ENCODE results near the gene GNB1L. TPM values are rescaled to one million over a fixed set of nuclear protein-coding genes. Genes with fewer than 3 reads are reported as not detected.
"Not testable (repeated sequence)": the region's sequence is repeated elsewhere in the genome, so short reads cannot be mapped to it uniquely, and the experiment has no call there.

The GNB1L gene
- total RNA-seq, 1 experiment from 2014 or later: 12.2 TPM

- CTCF ChIA-PET: interaction anchor here (0.6 kb wide), 1 partner anchor 8 kb away, joined by 4 read pairs; no protein-coding TSS in a partner anchor
- no TSS peak for BruUV-seq (replicated peaks)
- POLR2A ChIA-PET: no interaction called here
- TF ChIP-seq CTCF (IDR thresholded peaks at IDR 0.05) (no peak), SIN3A (IDR thresholded peaks at IDR 0.05; ENCODE audit: borderline replicate concordance, insufficient read depth, low read depth, low read length) (no peak), REST (IDR thresholded peaks at IDR 0.05; ENCODE audit: insufficient read depth in 1 of 2, low read depth in 2 of 2, low read length in 1 of 2) (no peak), TCF7L2 (IDR thresholded peaks at IDR 0.05; ENCODE audit: low read depth, low read length) (no peak), POLR2AphosphoS5 (IDR thresholded peaks at IDR 0.05; ENCODE audit: low read depth, low read length) (no peak)
- in situ Hi-C loops (cut with HindIII; ENCODE audit: low pct_unique_long_range_greater_than_20kb, low sequenced_read_pairs): no loop called here
- H3K36me3 ChIP-seq (ENCODE audit: control insufficient read depth, insufficient read depth, low read length): no peaks in the 10 kb centered on the region
- ATAC-seq (no peak), DNase-seq (ENCODE audit: low read depth, low spot score) (no peak)
- H3K4me3 ChIP-seq (ENCODE audit: low read depth in 2 of 2, low read length in 2 of 2): no peak overlapping the region
- H3K4me1 ChIP-seq (ENCODE audit: control insufficient read depth, insufficient read depth, low read length): no peaks in the 10 kb centered on the region
- no peaks in the 10 kb centered on the region for H3K9me3 ChIP-seq (ENCODE audit: control insufficient read depth, insufficient read depth, low read depth, low read length)
- H3K27ac ChIP-seq (ENCODE audit: low read length): no peak overlapping the region
- intact Hi-C loops (cut with micrococcal nuclease; ENCODE audit: unreplicated experiment): no loop called here
- no peaks in the 10 kb centered on the region for H3K27me3 ChIP-seq (ENCODE audit: control insufficient read depth, insufficient read depth, low read length)
These were observed 22.1 kb downstream of the GNB1L start for GRCh38 chr22:19832476-19833108.

GRCh38 chr22:19831979-19832378, 22.7 kb downstream of the GNB1L start:
- H3K27me3 ChIP-seq (ENCODE audit: control insufficient read depth, insufficient read depth, low read length); BruUV-seq (replicated peaks); POLR2A ChIA-PET; ATAC-seq; H3K27ac ChIP-seq (ENCODE audit: low read length); H3K4me1 ChIP-seq (ENCODE audit: control insufficient read depth, insufficient read depth, low read length); H3K9me3 ChIP-seq (ENCODE audit: control insufficient read depth, insufficient read depth, low read depth, low read length); CTCF ChIA-PET; H3K36me3 ChIP-seq (ENCODE audit: control insufficient read depth, insufficient read depth, low read length); H3K4me3 ChIP-seq (ENCODE audit: low read depth in 2 of 2, low read length in 2 of 2); intact Hi-C loops (cut with micrococcal nuclease; ENCODE audit: unreplicated experiment); in situ Hi-C loops (cut with HindIII; ENCODE audit: low pct_unique_long_range_greater_than_20kb, low sequenced_read_pairs); DNase-seq (ENCODE audit: low read depth, low spot score): not testable (repeated sequence)

GRCh38 chr22:19831016-19831415, 23.7 kb downstream of the GNB1L start:
- Histone ChIP-seq H3K9me3 (ENCODE audit: control insufficient read depth, insufficient read depth, low read depth, low read length) (no peaks in the 10 kb centered on the region), H3K4me1 (ENCODE audit: control insufficient read depth, insufficient read depth, low read length) (no peaks in the 10 kb centered on the region; the same call in 1 of the 2 replicates), H3K27ac (ENCODE audit: low read length) (no peak overlapping the region), H3K27me3 (ENCODE audit: control insufficient read depth, insufficient read depth, low read length) (no peaks in the 10 kb centered on the region), H3K4me3 (ENCODE audit: low read depth in 2 of 2, low read length in 2 of 2) (no peak overlapping the region), H3K36me3 (ENCODE audit: control insufficient read depth, insufficient read depth, low read length) (no peaks in the 10 kb centered on the region)
- BruUV-seq (replicated peaks): no TSS peak
- intact Hi-C loops (cut with micrococcal nuclease; ENCODE audit: unreplicated experiment) (no loop called here), in situ Hi-C loops (cut with HindIII; ENCODE audit: low pct_unique_long_range_greater_than_20kb, low sequenced_read_pairs) (no loop called here)
- POLR2A ChIA-PET: no interaction called here
- no peak for DNase-seq (ENCODE audit: low read depth, low spot score)
- TF ChIP-seq REST (IDR thresholded peaks at IDR 0.05; ENCODE audit: insufficient read depth in 1 of 2, low read depth in 2 of 2, low read length in 1 of 2) (no peak), SIN3A (IDR thresholded peaks at IDR 0.05; ENCODE audit: borderline replicate concordance, insufficient read depth, low read depth, low read length) (no peak), POLR2AphosphoS5 (IDR thresholded peaks at IDR 0.05; ENCODE audit: low read depth, low read length) (no peak)
- CTCF ChIA-PET: no interaction called here
- ATAC-seq: no peak

All from Panc1 (cell line).